GM12865 (cell line): Measurements from ENCODE around the gene PEX5.
"Not testable (repeated sequence)": the region's sequence is repeated elsewhere in the genome, so short reads cannot be mapped to it uniquely, and the experiment has no call there.

ENCODE experiments used
- DNase-seq: peaks from one replicate; pipeline ENCODE4 v3.0.0; 2010; ENCODE audit warnings: low read depth
- H3K4me3 ChIP-seq: 2 replicates; pipeline ENCODE4 v1.5.1; 2011; ENCODE audit warnings: mild to moderate bottlenecking, low read depth, low read length, control low read depth
- CTCF ChIP-seq: IDR thresholded peaks from 2 replicates; pipeline ENCODE4 v1.5.1; 2011; ENCODE audit warnings: low read length, control low read depth, low read depth, inconsistent platforms; ENCODE audit not compliant: insufficient read depth; ENCODE audit errors: missing control alignments

The PEX5 gene

GRCh38 chr12:7241404-7242005, 52.0 kb downstream of the PEX5 start:
- no peak for DNase-seq
- no peak overlapping the region for H3K4me3 ChIP-seq
- TF ChIP-seq CTCF: no peak

- no peak overlapping the region for H3K4me3 ChIP-seq
- no peak for DNase-seq
- no peak for TF ChIP-seq CTCF
These were observed 53.0 kb downstream of the PEX5 start for GRCh38 chr12:7242176-7243101.

- DNase-seq, H3K4me3 ChIP-seq: not testable (repeated sequence)
These were observed 62.0 kb downstream of the PEX5 start for GRCh38 chr12:7251328-7251996.

GRCh38 chr12:7259060-7259459, 69.6 kb downstream of the PEX5 start:
- H3K4me3 ChIP-seq: no peak overlapping the region
- no peak for TF ChIP-seq CTCF
- no peak for DNase-seq
